ENCODE measurements around the gene DR1.

Gene DR1

DNA sequence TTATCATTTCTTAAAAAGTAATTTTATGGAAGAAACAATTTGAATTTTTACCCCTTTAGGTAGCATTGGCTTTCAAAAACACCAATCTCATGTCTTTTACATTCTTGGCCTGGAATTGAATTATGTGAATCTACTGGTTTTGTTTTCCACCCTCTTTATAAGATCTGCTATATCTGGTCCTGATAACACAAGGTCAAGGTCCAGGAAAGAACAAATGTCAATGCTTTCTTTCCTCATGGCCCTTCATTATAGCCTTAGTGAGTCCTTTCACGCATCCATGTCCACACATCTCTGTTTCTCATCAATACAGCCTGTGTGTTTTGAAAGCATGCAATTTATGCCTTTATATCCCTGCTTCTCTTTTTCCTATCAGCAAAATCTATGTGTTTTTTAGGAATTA lies 24.0 kb upstream of the DR1 start:
- Histone ChIP-seq H3F3A (ENCODE audit: insufficient read depth, low read length) (no peaks in the 10 kb centered on the region), H4K20me1 (ENCODE audit: insufficient read depth, low read length) (no peaks in the 10 kb centered on the region), H3K4me3 (ENCODE audit: low read length) (no peak overlapping the region), H3K4me2 (ENCODE audit: low read depth, low read length) (no peak overlapping the region), H3K4me1 (ENCODE audit: low read length) (peaks cover 11% of the 10 kb centered on the region; the same call in 1 of the 2 replicates), H3K9me3 (replicated peaks; ENCODE audit: insufficient read depth, low read length) (no peaks in the 10 kb centered on the region), H3K27me3 (replicated peaks; ENCODE audit: insufficient read depth, low read length) (no peaks in the 10 kb centered on the region), H3K27ac (ENCODE audit: low read length) (no peak overlapping the region), H3K9me2 (replicated peaks; ENCODE audit: insufficient read depth, low read length) (no peaks in the 10 kb centered on the region), H3K79me2 (ENCODE audit: low read length) (no peaks in the 10 kb centered on the region), H3K9ac (ENCODE audit: low read length) (no peak overlapping the region), H3K36me3 (replicated peaks; ENCODE audit: insufficient read depth, low read length) (no peaks in the 10 kb centered on the region), H2AFZ (ENCODE audit: low read length) (no peak overlapping the region)
- TF ChIP-seq, protein P1, sequence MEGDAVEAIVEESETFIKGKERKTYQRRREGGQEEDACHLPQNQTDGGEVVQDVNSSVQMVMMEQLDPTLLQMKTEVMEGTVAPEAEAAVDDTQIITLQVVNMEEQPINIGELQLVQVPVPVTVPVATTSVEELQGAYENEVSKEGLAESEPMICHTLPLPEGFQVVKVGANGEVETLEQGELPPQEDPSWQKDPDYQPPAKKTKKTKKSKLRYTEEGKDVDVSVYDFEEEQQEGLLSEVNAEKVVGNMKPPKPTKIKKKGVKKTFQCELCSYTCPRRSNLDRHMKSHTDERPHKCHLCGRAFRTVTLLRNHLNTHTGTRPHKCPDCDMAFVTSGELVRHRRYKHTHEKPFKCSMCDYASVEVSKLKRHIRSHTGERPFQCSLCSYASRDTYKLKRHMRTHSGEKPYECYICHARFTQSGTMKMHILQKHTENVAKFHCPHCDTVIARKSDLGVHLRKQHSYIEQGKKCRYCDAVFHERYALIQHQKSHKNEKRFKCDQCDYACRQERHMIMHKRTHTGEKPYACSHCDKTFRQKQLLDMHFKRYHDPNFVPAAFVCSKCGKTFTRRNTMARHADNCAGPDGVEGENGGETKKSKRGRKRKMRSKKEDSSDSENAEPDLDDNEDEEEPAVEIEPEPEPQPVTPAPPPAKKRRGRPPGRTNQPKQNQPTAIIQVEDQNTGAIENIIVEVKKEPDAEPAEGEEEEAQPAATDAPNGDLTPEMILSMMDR (IDR thresholded peaks at IDR 0.05; ENCODE audit: low read length): no peak
- TF ChIP-seq EZH2phosphoT487 (IDR thresholded peaks at IDR 0.05; ENCODE audit: low read length) (no peak), EZH2 (optimal IDR thresholded peaks at IDR 0.05; ENCODE audit: low read depth, low read length) (no peak)
- no peak for DNase-seq

DNA sequence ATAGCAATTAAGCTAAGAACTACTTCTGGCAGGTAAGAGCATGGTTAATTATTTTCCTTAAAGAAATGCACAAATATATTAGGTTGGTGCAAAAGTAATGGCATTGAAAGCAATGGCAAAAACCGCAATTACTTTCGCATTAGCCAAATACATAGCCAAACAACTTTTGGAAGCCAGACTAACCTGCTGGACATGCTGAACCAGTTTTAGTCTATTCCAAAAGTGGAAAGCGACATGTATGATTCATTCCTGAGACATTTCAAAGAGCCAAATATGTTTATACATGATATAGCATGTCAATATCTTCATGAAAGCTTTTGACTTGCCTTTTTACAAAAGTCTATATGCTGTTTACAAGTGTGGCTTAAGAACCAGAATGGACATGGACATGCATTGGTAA lies 23.4 kb upstream of the DR1 start:
- H3K4me2 ChIP-seq (ENCODE audit: low read depth, low read length): no peak overlapping the region
- no peaks in the 10 kb centered on the region for H3K9me3 ChIP-seq (replicated peaks; ENCODE audit: insufficient read depth, low read length)
- H2AFZ ChIP-seq (ENCODE audit: low read length): no peak overlapping the region
- H4K20me1 ChIP-seq (ENCODE audit: insufficient read depth, low read length): no peaks in the 10 kb centered on the region
- no peak overlapping the region for H3K4me3 ChIP-seq (ENCODE audit: low read length)
- H3K27ac ChIP-seq (ENCODE audit: low read length): no peak overlapping the region
- H3K79me2 ChIP-seq (ENCODE audit: low read length): no peaks in the 10 kb centered on the region
- H3K27me3 ChIP-seq (replicated peaks; ENCODE audit: insufficient read depth, low read length): no peaks in the 10 kb centered on the region
- peaks cover 8% of the 10 kb centered on the region; the same call in 1 of the 2 replicates for H3K4me1 ChIP-seq (ENCODE audit: low read length)
- no peak for TF ChIP-seq EZH2 (optimal IDR thresholded peaks at IDR 0.05; ENCODE audit: low read depth, low read length)
- no peak for TF ChIP-seq EZH2phosphoT487 (IDR thresholded peaks at IDR 0.05; ENCODE audit: low read length)
- TF ChIP-seq, protein P1 (IDR thresholded peaks at IDR 0.05; ENCODE audit: low read length): no peak
- no peak for DNase-seq
- no peak overlapping the region for H3K9ac ChIP-seq (ENCODE audit: low read length)
- no peaks in the 10 kb centered on the region for H3F3A ChIP-seq (ENCODE audit: insufficient read depth, low read length)
- H3K36me3 ChIP-seq (replicated peaks; ENCODE audit: insufficient read depth, low read length): no peaks in the 10 kb centered on the region
- H3K9me2 ChIP-seq (replicated peaks; ENCODE audit: insufficient read depth, low read length): no peaks in the 10 kb centered on the region

DNA sequence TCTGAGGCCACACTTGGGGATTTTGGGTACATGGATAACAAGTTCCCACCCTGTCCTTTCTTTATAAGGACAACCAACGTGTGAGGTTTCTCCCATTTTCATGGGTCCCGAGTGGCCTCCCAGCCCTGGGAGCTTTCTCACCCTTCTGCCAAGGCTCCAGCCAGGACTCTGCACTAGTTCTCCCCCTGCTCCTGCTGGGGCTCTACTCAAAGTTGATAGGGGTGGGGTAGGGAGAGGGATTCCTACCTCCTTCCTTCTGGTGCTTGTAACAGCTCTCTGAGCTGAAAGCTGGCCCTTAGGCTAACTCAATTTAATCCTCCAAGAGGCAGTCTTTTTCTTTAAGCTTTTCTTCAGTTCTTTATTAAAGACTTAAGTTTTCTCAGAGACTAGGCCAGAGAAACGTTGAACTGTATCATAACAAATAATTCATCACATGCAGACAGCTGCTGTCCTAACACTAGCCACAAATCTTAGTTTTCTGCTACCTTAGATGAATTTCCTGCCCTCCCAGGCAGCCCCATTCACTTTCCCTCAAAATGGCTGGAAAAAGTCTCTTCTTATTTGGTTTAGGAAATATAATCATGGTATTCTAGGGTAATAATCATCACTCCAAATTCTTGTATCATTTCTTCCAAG lies 22.4 kb upstream of the DR1 start:
- H3F3A ChIP-seq (ENCODE audit: insufficient read depth, low read length): no peaks in the 10 kb centered on the region
- H3K36me3 ChIP-seq (replicated peaks; ENCODE audit: insufficient read depth, low read length): no peaks in the 10 kb centered on the region
- no peaks in the 10 kb centered on the region for H4K20me1 ChIP-seq (ENCODE audit: insufficient read depth, low read length)
- TF ChIP-seq EZH2 (optimal IDR thresholded peaks at IDR 0.05; ENCODE audit: low read depth, low read length): no peak
- TF ChIP-seq, protein P1 (IDR thresholded peaks at IDR 0.05; ENCODE audit: low read length): no peak
- TF ChIP-seq EZH2phosphoT487 (IDR thresholded peaks at IDR 0.05; ENCODE audit: low read length): no peak
- H3K4me1 ChIP-seq (ENCODE audit: low read length): peaks cover 6% of the 10 kb centered on the region
- no peaks in the 10 kb centered on the region for H3K79me2 ChIP-seq (ENCODE audit: low read length)
- H3K9me2 ChIP-seq (replicated peaks; ENCODE audit: insufficient read depth, low read length): no peaks in the 10 kb centered on the region
- H3K27me3 ChIP-seq (replicated peaks; ENCODE audit: insufficient read depth, low read length): no peaks in the 10 kb centered on the region
- H3K9ac ChIP-seq (ENCODE audit: low read length): no peak overlapping the region
- no peak for DNase-seq
- H3K27ac ChIP-seq (ENCODE audit: low read length): no peak overlapping the region
- H3K9me3 ChIP-seq (replicated peaks; ENCODE audit: insufficient read depth, low read length): no peaks in the 10 kb centered on the region
- H2AFZ ChIP-seq (ENCODE audit: low read length): no peak overlapping the region
- no peak overlapping the region for H3K4me3 ChIP-seq (ENCODE audit: low read length)
- no peak overlapping the region for H3K4me2 ChIP-seq (ENCODE audit: low read depth, low read length)
